Measurements from ENCODE around the gene INPP1.
"Not testable (repeated sequence)": the region's sequence is repeated elsewhere in the genome, so short reads cannot be mapped to it uniquely, and the experiment has no call there.

Gene INPP1

DNA sequence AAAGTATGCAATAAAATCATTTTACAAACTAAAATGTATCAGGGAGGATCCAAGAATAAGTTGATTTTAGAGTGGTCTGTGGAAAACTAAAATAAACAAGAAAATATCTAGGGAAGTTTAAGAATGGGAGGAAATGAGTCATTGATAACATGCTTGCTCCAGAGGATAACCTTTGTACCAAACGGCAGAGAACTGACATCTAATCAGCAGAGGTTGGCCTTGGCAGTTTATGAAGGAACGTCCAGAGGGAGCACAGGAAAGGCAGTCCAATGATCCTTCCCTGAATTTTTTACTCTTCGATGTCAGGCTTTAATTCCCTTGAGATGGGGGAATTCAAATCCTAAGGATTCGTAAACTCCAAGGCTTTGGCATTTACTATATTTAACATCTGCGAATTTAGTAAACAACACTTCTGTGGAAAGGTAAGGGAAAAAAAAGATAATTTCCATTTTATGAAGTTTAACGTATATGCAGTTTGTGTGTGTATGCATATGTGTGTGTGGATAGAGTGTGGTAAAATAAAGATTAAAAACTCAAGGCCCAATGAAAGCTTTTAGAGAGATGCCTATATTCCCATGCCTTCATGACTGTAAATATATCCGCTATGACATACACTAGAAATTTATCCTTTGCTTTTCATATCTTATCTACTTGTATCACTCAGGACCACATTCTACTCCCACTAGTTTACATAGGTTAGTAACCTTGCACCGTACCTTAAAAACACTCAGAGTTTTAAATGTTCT is 8.7 kb upstream of the INPP1 start:
- no peak for DNase-seq

DNA sequence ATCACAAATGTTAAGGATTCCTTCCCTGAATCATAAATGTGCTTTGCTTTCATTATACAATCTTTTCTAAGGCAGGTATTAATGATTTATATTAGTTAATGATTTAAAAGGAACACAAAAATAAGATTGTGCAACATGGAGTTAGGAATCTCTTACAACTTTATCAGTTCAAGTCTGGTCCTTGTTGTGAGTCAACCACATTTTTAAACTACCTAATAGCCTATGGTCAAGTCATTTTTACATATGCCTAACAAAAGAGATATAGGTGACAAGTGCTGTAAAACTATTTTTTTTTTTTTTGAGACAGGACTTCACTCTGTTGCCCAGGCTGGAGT is 8.2 kb upstream of the INPP1 start:
- no peak for DNase-seq

DNA sequence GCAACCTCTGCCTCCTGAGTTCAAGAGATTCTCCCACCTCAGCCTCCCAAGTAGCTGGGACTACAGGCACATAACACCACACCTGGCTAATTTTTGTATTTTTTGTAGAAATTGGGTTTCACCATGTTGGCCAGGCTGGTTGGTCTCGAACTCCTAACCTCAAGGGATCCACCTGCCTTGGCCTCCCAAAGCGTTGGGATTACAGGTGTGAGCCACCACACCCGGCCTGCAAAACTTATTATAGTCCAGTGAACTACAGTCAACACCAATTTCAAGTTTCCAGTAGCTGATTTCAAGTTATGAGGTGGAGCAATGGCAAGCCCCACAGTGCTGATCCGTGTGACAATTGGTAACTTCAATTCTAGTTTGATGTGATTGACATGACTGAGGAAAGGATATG is 7.8 kb upstream of the INPP1 start:
- not testable (repeated sequence) for DNase-seq

DNA sequence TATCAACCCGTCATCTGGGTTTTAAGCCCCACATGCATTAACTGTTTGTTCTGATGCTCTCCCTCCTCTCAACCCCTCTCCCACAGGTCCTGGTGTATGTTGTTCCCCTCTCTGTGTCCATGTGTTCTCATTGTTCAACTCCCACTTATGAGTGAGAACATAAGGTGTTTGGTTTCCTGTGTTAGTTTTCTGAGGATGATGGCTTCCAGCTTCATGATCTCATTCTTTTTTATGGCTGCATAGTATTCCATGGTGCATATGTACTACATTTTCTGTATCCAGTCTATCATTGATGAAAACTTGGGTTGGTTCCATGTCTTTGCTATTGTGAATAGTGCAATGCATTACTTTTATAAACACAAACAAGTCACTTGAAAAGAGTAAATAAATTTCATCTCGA is 7.0 kb upstream of the INPP1 start:
- DNase-seq = no peak

DNA sequence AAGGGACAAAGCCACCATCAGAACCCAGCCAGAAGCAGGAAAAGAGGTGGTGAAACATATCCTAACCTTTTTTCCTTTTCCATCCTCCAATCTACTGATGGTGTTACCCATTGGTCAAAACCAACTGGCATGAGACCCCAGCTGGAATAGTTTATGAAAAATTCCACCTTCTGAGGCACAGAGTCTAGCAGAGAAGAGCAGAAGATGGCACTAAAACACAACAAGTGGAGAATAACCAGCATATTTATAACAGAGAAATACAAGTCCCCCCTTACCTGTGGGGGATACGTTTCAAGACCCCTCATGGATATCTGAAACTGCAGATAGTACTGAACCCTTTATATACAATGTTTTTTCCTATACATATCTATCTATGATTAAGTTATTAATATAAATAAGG is 4.9 kb upstream of the INPP1 start:
- no peak for DNase-seq

DNA sequence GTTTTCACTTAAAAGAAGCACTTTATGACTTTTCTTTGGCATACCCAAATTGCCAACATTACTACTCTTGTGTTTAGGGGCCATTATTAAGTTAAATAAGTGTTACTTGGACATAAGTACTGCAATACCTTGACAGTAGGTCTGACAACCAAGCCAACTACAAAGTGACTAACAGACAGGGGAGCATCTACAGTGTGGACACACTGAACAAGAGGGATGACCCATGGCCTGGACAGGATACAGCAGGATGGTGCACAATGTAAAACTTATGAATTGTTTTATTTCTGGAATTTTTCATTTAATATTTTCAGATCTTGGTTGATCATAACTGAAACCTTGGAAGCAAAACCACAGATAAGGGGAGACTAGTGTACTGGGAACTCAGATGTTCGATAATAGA is 4.0 kb upstream of the INPP1 start:
- DNase-seq = no peak

DNA sequence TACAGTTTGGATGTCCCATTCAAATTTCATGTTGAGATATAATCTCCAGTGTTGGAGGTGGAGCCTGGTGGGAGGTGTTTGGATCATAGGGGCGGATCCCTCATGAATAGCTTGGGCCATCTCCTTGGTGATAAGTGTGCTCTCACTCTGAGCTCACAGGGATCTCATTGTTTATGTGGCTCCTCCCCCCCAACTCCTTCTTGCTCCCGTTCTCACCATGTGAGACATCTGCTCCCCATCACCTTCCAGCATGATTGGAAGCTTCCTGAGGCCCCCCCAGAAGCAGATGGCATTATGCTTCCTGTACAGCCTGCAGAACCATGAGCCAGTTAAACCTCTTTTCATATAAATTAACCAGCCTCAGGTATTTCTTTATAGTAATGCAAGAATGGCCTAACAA is 3.0 kb upstream of the INPP1 start:
- DNase-seq = no peak

DNA sequence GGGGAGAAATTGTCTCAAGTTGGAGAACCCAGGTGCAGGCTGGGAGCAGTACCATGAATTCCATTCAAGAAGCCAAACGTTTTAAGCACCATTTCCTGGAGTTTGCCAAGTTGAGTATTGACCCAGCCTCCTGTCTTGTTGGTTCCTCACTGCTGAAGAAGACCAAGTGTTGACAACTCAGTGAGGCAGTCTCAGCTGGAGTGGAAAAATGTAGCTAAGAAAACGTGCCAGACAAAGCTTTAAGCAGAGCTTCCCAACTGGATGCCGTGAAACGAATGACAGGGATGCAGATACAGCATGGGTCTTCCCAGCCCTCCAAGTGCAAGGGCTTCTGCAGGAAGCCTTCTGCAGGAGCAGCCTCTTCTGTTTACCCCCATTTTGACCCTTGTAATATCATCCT is 778 bp upstream of the INPP1 start:
- DNase-seq = no peak

DNA sequence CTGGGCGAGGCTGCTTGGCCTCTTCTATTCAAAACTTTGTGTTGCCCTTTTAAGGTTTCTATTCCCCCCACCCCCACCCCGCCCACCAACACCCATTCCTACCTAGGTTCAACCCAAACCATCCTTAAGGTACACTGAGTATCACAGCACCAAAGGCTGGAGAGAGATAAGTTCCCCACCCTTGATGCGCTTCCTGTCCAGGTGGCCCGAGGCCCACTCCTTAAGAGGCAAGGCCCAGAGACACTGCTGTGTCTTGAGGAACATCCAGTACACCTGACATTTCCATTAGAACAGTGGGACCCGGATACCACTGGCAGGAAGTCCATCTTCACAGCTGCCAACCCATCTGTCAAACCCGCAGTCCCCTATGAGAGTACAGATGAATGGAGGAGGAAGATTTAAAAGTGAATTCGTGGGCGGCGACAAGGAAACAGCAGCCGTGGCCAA is 277 bp upstream of the INPP1 start:
- no peak for DNase-seq

DNA sequence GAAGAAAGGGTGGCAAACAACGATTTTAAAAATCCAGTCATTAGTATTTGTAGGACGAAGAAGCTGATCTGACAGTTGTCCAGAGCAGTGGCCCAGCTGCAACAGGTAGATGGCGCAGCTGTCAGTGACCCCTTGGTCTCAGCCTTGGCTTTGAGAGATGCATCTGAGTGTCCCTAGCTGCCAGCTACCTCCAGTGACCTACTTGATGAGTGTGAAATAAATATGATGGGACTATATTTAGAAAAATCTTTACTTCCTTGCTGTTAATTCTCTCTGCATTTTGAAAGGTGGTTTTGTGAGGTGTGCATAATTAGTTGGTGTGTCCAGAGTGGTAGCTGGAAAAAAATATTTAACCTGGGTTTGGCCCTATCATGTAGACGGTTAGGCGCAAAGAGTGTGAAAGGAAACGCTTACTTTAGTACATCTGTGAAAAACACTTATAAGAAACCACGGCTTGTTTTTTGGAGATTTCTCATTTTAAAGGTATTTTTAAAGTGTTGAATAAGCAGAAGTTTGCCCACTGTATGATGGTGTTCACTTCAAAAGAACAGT is 963 bp downstream of the INPP1 start:
- peak; percentile 30 to 41 for DNase-seq

DNA sequence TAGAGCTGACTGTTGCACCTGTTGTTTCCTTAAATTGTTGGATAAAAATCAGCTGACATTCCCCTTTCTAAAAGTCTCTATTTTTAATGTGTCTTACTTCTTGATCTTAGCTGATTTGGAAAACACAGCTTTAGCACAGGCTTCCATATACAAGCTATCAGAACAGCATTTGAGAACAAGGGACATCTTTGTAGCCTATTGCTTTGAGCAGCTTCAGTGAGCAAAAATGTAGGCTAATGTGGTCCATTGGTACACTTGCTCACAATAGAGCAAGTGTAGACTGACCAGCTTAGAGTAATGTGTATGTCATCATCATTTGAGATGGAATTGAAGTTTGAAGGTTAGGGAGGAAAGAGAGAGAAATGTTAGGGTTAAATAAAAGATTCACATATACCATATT is 7.0 kb downstream of the INPP1 start:
- DNase-seq = no peak

DNA sequence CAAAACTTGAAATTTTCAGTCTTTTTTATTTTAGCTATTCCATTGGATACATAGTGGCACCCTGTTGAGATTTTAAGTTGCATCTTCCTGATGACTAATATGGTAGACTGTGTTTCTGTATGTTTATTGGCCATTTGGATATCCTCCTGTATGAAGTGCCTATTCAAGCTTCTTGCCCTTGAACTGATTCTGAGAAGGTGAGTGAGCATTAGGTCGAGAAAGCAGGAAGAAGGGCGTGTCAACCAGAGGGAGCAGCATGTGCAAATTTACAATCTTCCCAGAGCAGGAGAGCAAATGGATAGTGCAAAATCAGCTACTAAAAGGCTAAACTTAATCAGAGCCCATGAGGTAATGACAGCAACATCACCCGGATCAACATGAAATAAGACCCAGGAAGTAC is 8.6 kb downstream of the INPP1 start:
- no peak for DNase-seq

DNA sequence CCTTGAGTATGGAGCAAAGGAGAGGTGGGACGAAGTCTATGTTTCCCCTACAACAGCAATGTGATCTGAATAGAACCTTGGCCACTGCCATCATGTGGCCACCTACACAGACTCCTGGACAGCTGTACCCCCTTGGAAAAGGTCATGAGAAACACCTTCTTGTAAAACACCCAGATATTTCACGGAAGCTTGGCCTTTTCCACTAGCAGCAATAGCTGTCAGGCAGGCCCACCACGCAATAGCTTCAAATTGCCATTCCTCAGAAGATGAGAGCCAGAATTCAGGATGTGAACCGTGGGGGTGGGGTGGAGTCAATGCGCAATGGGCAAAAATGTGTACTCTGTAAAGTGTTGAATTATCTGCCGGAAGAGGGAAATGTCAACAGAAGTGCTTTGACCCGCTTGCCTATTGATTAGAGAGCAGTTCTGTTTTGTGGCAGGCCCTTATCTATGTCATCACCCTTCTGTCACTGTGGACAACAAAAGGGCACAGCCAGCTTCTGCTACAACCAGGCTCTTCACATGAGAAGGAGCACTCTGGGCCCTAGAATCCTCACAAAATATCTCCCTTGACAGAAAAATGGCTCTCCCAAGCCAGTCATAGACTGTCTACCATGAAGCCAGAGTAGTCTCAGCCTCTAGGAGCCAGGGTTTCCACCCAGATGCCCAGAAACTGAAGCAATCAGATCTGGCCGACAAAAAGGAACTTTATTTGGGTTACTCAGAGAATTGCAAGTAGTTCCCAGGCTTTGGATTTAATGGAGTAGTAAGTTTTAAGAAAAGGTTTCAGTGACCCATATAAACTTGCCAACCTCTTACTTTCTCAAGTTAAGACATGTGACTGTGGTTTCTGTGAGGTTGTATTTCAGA is 9.5 kb downstream of the INPP1 start:
- DNase-seq = peak; percentile 24 to 35

DNA sequence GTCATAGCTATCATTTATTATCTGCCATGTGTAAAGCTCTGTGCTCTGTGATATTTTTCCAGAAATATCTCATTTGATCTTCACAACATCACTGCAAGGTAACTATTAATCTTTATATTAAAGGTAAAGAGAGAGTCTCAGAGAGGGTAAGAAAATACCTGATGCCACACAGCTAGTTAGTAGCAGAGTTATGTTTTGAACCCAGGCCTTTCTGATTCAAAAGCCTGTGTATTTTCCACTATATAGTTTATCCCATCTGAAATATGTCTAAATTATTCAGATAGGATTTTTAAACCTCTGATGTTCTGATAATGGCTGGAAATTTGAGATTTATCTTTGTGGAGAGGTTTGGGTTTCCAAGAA is 10.1 kb downstream of the INPP1 start:
- no peak for DNase-seq

DNA sequence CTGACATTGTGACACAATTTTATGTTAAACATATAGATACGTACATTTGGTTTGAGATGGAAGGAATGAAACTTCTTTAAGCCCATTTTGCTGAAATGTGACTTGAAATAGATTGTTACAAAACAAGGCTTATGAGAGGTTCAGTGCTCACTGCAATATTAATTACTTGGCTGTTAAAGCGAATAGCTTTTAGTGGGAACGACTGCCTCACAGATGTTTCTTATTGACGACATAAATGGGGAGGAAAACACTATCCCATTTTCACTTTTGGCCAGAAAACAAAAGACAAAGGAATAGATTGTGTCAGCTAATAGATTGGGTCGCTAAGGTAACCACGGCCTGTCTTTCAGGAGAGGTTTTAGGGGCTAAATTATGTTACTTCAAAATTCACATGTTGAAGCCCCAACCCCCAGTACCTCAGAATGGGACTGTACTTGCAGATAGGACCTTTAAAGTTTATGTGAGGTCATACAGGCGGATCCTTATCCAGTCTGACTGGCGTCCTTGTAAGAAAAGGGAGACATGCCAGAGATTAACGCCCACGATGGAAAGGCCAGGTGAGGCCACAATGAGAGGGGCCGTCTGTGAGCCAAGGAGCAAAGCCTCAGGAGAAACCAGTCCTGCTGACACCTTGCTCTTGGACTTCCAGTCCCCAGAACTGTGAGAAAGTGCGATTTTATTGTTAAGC is 10.8 kb downstream of the INPP1 start:
- DNase-seq = no peak

DNA sequence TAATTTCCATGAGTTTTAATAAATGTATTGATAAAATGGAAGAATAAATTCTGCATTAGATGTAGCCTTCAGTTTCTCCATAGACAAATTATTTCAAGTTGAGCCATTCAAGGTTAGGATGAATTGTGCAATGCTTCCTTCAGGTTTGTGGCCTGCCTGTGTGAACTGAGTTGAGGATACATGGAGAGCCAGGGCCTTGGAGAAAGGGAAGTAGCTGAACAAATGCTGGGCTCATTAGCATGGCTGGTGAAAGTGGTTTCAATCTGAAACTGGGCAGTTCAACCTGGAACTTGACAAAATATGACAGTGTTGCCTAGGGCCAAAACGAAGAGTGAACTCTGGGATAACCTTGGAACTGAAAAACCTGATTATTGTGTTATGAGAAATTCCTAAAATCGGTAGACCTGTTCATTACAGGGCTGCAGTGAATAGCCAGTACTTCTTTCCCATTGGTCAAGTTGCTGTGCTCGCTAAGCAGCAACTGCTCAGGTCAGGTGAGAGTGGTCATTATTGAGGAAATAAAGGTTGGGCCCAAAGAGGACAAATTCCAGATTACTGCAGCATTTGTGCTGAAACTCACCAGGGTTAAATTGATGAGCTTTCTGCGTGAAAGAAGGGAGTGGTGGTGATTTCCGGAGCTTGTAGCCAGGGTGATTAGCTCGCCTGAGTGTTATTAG is 12.7 kb downstream of the INPP1 start:
- DNase-seq = peak; percentile 35

DNA sequence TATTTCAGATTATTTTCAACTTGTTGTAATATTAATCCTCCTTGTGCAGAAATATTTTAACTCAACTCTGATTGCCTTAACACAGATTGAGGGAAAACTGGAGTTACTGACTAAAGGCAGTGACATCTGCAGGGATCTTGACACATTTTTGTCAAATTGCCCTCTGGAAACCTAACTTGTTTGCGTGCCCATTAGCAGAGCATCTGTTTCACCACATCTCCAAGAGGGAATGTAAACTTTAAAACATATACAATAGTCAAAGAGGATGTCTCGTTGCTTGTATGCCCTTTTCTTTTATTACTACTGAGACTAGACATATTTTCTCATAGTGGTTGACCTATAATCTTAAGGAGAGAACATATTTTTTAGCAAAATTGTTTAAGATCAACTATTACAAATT is 14.2 kb downstream of the INPP1 start:
- DNase-seq = no peak

DNA sequence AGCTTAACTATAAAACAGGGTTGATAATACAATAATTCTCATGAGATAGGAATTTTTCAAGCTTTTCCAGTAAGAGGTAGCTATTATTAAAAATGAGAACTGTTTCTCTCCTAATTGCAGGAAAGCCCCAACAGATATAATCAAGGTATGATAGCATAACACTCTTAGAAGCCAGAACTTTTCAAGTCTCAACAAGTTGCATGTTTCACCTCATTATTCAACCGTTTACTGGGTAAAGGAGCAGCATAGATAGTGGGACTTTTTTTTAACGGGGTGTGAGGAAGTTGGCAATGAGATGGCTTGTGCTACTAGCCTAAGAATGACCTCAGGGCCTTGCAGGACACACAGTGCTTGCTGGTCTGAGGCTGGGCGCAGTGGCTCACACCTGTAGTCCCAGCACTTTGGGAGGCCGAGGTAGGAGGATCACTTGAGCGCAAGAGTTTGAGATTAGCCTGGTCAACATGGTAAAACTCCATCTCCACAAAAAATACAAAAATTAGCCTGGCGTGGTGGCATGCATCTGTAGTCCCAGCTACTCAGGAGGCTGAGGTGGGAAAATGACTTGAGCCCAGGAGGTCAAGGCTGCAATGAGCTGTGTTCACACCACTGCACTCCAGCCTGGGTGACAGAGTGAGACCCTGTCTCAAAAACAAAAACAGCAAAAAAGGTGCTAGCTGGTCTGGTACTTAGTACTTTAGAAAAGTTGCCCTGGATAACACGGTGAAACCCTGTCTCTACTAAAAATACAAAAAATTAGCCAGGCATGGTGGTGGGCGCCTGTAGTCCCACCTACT is 15.5 kb downstream of the INPP1 start:
- DNase-seq = not testable (repeated sequence)

DNA sequence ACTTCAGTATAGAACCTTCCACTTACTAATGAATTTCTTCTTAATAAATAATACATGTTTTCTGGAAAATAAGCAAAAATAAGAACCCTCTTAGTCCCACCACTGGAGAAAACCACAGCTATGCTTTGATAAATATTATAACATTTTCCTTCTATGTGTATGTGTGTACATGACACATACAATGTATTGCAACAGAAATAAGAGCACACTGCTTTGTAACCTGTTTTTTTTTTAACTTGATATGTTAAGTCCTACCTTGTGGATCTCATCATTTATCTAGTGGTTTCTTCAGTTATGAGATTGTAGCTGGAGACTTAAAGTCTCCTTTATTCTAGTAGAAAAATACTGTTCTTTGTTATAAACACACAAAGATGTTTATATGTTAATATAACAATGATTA is 17.2 kb downstream of the INPP1 start:
- no peak for DNase-seq

DNA sequence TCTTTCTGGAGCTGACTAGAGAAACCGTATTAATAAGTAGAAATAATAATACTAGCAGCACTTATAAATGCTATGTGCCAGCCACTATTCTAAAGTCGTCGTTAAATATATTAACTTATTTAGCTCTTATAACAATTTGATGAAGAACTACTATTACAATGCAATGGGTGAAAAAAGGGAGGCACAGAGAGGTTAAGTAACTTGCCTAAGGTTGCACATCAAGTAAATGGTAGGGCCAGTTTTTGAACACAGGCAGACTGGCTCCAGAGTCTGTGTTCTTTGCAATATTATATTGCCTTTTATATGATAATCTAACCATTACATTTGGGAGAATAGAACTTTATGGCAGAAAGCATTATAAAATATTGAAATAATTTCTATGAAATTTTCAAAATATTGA is 17.6 kb downstream of the INPP1 start:
- DNase-seq = no peak

DNA sequence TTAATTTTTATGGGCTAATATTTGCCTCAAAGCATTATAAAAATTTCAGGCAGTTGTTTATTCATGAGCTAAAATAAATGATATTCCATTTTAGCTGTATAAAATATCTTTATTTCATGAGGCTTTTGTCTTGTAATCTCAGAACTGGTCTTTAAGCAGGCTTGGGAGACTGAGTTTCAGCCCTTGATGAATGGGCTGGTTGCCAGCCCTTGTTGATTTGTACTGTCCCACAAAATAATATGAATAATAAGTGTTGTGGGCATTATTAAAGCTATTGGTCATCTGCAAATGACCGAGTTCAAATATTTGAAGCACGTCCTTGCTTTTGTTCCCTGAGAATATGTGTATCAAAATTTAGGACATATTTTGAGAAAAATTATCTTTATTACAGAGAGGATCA is 18.2 kb downstream of the INPP1 start:
- DNase-seq = no peak

DNA sequence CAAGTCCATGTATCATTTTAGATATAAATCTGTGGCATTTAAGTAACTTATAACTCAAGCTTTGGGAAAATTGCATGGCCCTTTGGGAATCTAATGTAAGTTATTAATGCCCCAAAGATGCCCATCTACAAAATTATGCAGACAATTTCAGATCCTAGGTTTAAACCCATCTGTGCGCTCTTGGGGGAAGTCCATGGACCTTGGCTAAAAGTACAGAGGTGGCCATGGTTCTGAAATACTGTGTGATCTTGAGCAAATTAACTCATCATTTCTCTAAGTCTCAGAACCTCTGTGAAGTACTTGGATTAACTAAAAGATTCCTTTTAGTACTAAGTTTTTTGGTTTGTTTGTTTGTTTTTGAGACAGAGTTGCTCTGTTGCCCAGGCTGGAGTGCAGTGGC is 19.5 kb downstream of the INPP1 start:
- no peak for DNase-seq
